Thoracic aorta (tissue), 2 donors: Measurements from ENCODE around the gene FKBP2. TPM values are rescaled to one million over a fixed set of nuclear protein-coding genes. Genes with fewer than 3 reads are reported as not detected.

ENCODE experiments used
- ATAC-seq: fragments of 150-250 bp; one replicate; pipeline ENCODE4 v1.8.0; 2017; ENCODE audit warnings: low read depth; ENCODE audit not compliant: insufficient number of reproducible peaks, low FRiP score
- DNase-seq: peaks from one replicate; pipeline ENCODE4 v3.0.0-alpha.2; 2020; ENCODE audit warnings: low spot score
- H3K27ac ChIP-seq, 2 donors: fragments of 200-600 bp; sonication (generic); 1 replicate in 1 of 2; 2 replicates in 1 of 2; pipeline ENCODE4 v1.5.1; 2016; ENCODE audit warnings: mild to moderate bottlenecking in 2 of 2, moderate library complexity in 2 of 2
- H3K27me3 ChIP-seq: fragments of 200-600 bp; sonication (generic); replicated peaks from 2 replicates; pipeline ENCODE4 v1.6.0; 2016; ENCODE audit warnings: mild to moderate bottlenecking; ENCODE audit not compliant: insufficient read depth
- H3K36me3 ChIP-seq: fragments of 200-600 bp; sonication (generic); one replicate; pipeline ENCODE4 v1.5.1; 2016
- H3K4me1 ChIP-seq, 2 donors: fragments of 200-600 bp; sonication (generic); 1 replicate in 1 of 2; 2 replicates in 1 of 2; pipeline versions ENCODE4 v1.5.1 to v1.6.0; 2016; ENCODE audit warnings: low read depth in 2 of 2, mild to moderate bottlenecking in 1 of 2; ENCODE audit not compliant: control insufficient read depth in 1 of 2
- H3K4me3 ChIP-seq: fragments of 200-600 bp; sonication (generic); 2 replicates; pipeline ENCODE4 v1.5.1; 2016; ENCODE audit warnings: mild to moderate bottlenecking
- H3K9me3 ChIP-seq: fragments of 200-600 bp; sonication (generic); 2 replicates; pipeline ENCODE4 v1.5.1; 2016
- total RNA-seq, 2 donors: library from RNA; depleted of rRNA; stranded (reverse); fragments of >200 nt; gene quantifications; one replicate each; pipeline versions ENCODE4 v1.1.0 to v1.2.3, GENCODE V29; 2016
- TF ChIP-seq, protein P1 (sequence below): fragments of 200-600 bp; sonication (generic); IDR thresholded peaks from one replicate; pipeline ENCODE4 v1.5.1; 2019; ENCODE audit warnings: antibody characterized with exemption

Gene FKBP2
- total RNA-seq, 2 donors from 2014 or later, result 51.7 to 53.0 TPM

DNA sequence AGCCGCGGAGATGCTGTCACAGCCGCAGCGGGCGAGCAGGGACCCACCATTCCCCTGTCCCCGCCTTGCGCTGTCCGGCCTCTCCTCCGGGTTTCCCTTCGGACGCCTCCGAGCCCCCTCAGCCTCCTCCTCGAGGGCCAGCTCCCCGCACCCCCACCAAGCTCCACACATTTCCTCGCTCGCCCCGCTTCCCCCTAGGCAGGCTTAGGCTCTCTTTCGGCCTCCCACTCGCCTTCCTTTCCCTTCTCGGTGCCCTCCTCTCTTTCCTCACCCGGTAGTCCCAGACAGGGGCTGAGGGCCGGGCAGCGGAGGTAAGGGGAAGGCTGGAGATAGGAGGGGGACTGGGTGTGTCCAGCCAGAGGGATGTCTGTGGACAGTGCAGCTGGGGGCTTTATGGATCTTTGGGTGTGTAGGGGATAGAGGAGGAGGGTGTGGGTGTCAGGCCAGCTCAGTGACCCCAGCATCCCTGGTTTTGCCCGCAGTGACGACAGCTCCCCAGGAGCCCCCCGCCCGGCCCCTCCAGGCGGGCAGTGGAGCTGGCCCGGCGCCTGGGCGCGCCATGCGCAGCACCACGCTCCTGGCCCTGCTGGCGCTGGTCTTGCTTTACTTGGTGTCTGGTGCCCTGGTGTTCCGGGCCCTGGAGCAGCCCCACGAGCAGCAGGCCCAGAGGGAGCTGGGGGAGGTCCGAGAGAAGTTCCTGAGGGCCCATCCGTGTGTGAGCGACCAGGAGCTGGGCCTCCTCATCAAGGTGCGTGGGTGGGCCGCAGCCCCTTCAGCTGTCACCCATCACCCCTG lies 51.8 kb downstream of the FKBP2 start:
- peak overlapping the region; percentile 61 for H3K4me3 ChIP-seq
- DNase-seq, result no peak
- H3K36me3 ChIP-seq, result no peaks in the 10 kb centered on the region
- H3K9me3 ChIP-seq, result no peaks in the 10 kb centered on the region
- ATAC-seq, result no peak
- TF ChIP-seq, protein P1, sequence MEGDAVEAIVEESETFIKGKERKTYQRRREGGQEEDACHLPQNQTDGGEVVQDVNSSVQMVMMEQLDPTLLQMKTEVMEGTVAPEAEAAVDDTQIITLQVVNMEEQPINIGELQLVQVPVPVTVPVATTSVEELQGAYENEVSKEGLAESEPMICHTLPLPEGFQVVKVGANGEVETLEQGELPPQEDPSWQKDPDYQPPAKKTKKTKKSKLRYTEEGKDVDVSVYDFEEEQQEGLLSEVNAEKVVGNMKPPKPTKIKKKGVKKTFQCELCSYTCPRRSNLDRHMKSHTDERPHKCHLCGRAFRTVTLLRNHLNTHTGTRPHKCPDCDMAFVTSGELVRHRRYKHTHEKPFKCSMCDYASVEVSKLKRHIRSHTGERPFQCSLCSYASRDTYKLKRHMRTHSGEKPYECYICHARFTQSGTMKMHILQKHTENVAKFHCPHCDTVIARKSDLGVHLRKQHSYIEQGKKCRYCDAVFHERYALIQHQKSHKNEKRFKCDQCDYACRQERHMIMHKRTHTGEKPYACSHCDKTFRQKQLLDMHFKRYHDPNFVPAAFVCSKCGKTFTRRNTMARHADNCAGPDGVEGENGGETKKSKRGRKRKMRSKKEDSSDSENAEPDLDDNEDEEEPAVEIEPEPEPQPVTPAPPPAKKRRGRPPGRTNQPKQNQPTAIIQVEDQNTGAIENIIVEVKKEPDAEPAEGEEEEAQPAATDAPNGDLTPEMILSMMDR, result no peak
- H3K27ac ChIP-seq, result no peak overlapping the region
- H3K4me1 ChIP-seq, result peaks cover 15 to 19% of the 10 kb centered on the region in 2 donors
- H3K27me3 ChIP-seq, result peaks cover 21% of the 10 kb centered on the region

Other genes with a start within 250 kb of the FKBP2 start
- under 1 TPM in 1 of 2 donors, not detected in 1; 0.41 TPM for gene FLRT1, start 205.2 kb upstream of the FKBP2 start, total RNA-seq
- gene MACROD1, start 75.0 kb upstream of the FKBP2 start, total RNA-seq, result 10 to 100 TPM; 15.8 to 17.6 TPM
- gene STIP1, start 54.9 kb upstream of the FKBP2 start, total RNA-seq, result 10 to 100 TPM; 74.7 to 91.2 TPM
- 10 to 100 TPM; 47.2 to 66.6 TPM for gene FERMT3, start 34.4 kb upstream of the FKBP2 start, total RNA-seq
- 10 to 100 TPM; 67.2 to 95.3 TPM for gene TRPT1, start 14.9 kb upstream of the FKBP2 start, total RNA-seq
- 10 to 100 TPM; 52.3 to 61.6 TPM for gene NUDT22, start 14.8 kb upstream of the FKBP2 start, total RNA-seq
- 10 to 100 TPM; 13.5 to 53.2 TPM for gene DNAJC4, start 10.5 kb upstream of the FKBP2 start, total RNA-seq
- 100 to 1,000 TPM in 1 of 2 donors, 10 to 100 TPM in 1; 81.8 to 107 TPM for gene VEGFB, start 6.5 kb upstream of the FKBP2 start, total RNA-seq
- gene PPP1R14B, start 5.8 kb downstream of the FKBP2 start, total RNA-seq, result 100 to 1,000 TPM in 1 of 2 donors, 10 to 100 TPM in 1; 75.3 to 122 TPM
- 10 to 100 TPM; 31.5 to 39.7 TPM for gene PLCB3, start 10.4 kb downstream of the FKBP2 start, total RNA-seq
- 10 to 100 TPM; 39.2 to 83.8 TPM for gene BAD, start 43.6 kb downstream of the FKBP2 start, total RNA-seq
- gene GPR137, start 44.8 kb downstream of the FKBP2 start, total RNA-seq, result 10 to 100 TPM in 1 of 2 donors, 1 to 10 TPM in 1; 8.7 to 19.0 TPM
- not detected for gene KCNK4, start 50.2 kb downstream of the FKBP2 start, total RNA-seq
- gene CATSPERZ, start 59.3 kb downstream of the FKBP2 start, total RNA-seq, result not detected
- gene ESRRA, start 64.4 kb downstream of the FKBP2 start, total RNA-seq, result 10 to 100 TPM; 33.4 to 46.0 TPM
- 100 to 1,000 TPM; 157 to 218 TPM for gene TRMT112, start 76.5 kb downstream of the FKBP2 start, total RNA-seq
- gene PRDX5, start 77.0 kb downstream of the FKBP2 start, total RNA-seq, result 100 to 1,000 TPM in 1 of 2 donors, 10 to 100 TPM in 1; 91.1 to 136 TPM
- gene CCDC88B, start 99.1 kb downstream of the FKBP2 start, total RNA-seq, result 10 to 100 TPM; 10.3 to 19.0 TPM
- 10 to 100 TPM; 42.5 to 50.0 TPM for gene RPS6KA4, start 118.1 kb downstream of the FKBP2 start, total RNA-seq